Measurements from ENCODE around the gene OR10G2.
"Not testable (repeated sequence)": the region's sequence is repeated elsewhere in the genome, so short reads cannot be mapped to it uniquely, and the experiment has no call there.

The OR10G2 gene, protein sequence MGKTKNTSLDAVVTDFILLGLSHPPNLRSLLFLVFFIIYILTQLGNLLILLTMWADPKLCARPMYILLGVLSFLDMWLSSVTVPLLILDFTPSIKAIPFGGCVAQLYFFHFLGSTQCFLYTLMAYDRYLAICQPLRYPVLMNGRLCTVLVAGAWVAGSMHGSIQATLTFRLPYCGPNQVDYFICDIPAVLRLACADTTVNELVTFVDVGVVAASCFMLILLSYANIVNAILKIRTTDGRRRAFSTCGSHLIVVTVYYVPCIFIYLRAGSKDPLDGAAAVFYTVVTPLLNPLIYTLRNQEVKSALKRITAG
- 0 to 0.06 (median 0) reads per million in 18 experiments for total RNA-seq

GRCh38 chr14:21634840-21635239, at the start of gene OR10G2:
TSS of gene OR10G2 (minus strand) at chr14:21634940. CDS start at chr14:21634842, 98 bp downstream.
- no peak for DNase-seq

- no peak for DNase-seq
Observed at GRCh38 chr14:21680072-21680471, 45.3 kb upstream of the OR10G2 start.

GRCh38 chr14:21675566-21675965, 40.8 kb upstream of the OR10G2 start:
- no peak for DNase-seq

DNA sequence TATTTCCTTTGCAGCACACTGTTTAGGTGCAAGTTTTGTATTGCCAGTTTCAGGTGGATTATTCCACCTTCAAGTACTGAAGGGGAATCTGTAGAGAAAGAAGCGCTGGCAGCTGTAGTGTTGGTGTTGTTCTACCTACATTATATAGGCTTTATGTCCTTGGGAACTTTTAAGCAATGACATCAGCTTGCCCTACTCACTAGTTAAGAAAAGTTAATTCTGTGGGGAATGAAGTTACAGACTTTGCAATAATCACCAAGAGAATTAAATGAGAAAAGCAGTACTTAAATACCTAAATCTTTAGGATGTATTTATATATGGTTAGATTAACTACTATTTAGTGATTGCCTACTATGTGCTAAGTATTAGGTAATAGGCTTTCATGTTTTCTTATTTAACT, 39.0 kb upstream of the OR10G2 start, which contains the start of gene OR4E1:
Gene OR4E1 (minus strand): TSS at position 101 of the 400 bp plus-strand sequence. CDS start 2,883 bp downstream, outside the sequence.
- DNase-seq = no peak

- no peak for DNase-seq
Observed at GRCh38 chr14:21672116-21672515, 37.4 kb upstream of the OR10G2 start.

- no peak for DNase-seq
Observed at GRCh38 chr14:21671371-21671770, 36.6 kb upstream of the OR10G2 start.

- DNase-seq = no peak
Observed at GRCh38 chr14:21669284-21669683, 34.5 kb upstream of the OR10G2 start.

DNA sequence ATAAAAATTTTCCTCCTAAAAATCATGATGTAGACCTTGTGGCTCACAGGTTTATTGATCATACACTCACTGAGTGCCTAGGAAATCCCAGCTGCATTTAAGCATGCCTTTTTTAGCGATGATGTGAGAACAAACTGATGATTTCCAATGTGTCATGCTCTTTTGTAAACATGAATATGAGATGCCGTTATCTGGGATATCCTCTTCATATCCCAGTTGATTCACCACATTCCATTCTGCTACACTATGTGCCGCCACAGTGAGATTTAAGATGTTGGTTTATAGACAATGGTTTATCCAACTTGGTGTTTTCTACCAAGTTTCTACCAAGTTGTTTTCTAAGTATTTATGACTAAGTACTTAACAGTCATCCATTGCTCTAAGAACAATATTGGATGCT, 33.6 kb upstream of the OR10G2 start:
- no peak for DNase-seq

DNA sequence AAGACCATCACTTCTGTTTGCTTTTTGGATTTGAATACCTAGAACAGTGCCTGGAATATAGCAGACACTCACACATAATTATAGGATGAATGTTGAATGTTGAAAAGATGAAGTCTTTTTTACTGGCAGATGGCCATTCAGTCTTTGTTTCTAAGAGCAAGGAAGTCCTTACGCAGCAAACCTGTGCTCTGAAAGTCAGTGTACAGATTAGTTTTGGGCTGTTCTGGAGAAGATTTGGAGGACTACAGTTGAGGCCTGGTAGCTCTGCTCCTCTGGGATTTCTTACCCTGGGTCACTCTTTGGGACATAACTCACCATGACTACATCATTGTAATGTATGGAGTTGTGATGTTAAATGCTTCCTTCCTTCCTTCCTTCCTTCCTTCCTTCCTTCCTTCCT, 22.2 kb upstream of the OR10G2 start:
- DNase-seq = no peak

DNA sequence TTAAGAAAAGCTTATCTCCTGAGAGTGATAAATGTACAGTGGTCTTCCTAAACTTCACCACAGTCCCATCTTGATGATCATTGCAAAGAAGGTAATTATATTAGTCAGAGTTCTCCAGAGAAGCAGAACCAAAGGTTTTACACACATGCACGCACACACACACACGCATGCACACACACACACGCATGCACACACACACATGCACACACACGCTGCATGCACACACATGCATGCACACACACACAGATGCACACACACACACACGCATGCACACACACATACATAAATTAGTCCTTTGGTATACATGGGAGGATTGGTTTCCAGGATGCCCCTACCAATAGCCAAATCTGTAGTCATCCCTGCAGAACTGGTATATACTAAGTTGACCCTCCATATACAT, 19.5 kb upstream of the OR10G2 start:
- no peak for DNase-seq

DNA sequence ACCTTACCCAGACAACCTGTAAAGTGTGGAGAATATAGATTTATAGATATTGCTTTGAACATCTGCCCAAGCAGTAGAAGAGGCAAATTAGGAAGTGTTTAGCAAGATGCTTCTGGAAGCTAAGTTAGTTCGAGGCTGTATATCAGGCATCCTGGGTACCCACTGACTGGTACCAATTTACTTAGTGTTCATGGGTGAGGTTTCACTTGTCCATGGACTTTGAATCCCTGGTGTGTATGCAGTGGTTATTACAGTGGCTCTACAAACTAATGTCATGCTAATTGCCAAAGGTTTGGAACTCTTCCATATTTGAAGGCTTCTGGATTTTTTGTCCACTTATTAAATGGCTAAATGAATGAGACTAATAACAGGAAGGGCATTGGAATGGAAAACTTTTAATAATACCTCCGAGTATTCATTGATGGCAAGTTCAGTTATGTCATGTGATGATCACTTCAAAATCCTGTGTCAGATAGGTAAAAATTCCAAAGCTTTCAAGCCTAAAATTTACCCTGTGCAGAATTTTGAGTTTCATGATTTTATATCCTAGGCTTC, 18.7 kb upstream of the OR10G2 start, which contains the start of gene OR4E2:
Gene OR4E2 (plus strand): TSS at position 505 of the 555 bp plus-strand sequence. CDS start 11,248 bp downstream, outside the sequence.
- DNase-seq = no peak

DNA sequence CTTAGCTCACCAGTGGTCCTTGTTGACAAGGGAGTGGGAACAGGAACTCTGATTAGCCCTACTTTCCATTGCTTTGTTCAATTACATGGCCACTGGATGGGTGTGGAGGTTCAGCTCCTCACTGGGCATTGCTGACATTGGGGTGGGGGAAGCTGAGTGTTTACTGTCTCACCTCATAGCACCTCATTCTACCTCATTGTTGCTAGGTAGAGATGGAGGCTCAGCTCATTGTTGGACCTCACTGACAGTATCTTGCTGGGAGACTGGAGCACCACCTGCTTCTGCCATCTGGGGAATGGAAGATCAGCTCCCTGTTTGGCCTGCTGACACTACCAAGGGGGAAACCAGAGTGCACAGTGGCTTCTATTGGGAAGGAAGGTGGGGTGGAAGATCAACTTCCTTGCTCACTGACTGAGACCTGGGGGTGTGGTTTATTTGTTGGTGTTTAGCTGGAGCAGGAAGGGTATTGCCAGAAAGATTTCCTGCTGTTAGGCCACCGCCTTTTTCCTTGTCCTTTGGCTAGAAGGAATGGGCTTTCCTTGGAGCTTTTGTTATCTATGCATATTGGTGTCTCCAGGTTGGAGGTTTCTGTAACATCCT, 17.6 kb upstream of the OR10G2 start:
- DNase-seq = no peak

GRCh38 chr14:21647380-21647779, 12.6 kb upstream of the OR10G2 start:
- no peak for DNase-seq

DNA sequence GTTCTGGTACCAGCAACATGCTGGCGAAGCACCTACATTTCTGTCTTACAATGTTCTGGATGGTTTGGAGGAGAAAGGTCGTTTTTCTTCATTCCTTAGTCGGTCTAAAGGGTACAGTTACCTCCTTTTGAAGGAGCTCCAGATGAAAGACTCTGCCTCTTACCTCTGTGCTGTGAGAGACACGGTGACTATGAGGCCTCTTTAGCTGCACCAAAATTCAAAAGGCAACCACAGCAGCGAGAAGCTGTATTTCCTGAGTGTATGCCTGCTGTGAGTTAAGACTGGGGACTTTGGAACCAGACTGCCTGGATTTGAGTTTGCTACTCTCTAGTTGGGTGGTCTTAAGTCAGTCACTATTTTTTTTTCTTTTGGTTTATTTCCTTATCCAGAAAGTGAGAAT, 8.7 kb upstream of the OR10G2 start:
- no peak for DNase-seq

DNA sequence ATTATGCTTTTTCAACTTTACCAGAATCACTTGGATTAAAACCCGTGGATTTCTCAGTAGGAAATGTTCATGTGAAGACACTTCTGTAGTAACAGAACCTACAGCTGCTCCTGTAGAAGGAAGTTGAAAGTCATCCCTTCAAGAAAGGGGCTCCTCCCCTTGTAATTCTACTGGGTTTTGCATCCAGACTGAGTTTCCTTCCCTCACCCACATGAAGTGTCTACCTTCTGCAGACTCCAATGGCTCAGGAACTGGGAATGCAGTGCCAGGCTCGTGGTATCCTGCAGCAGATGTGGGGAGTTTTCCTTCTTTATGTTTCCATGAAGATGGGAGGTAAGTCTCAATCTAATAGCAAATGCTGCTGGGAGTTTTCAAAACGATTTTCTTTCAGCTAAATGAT, 7.9 kb upstream of the OR10G2 start:
- no peak for DNase-seq

- no peak for DNase-seq
Observed at GRCh38 chr14:21631084-21631483, 3.7 kb downstream of the OR10G2 start.

DNA sequence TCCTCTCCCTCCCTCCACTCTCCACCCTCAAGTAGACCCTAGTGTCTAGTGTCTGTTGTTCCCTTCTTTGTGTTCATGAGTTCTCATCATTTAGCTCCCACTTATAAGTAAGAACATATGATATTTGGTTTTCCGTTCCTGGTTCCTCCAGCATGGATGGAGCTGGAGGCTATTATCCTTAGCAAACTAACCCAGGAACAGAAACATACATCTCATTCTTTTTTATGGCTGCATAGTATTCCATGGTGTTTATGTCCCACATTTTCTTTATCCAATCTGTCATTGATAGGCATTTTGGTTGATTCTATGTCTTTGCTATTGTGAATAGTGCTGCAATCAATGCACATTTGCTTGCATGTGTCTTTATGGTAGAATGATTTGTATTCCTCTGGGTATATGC, 4.2 kb downstream of the OR10G2 start:
- not testable (repeated sequence) for DNase-seq

- no peak for DNase-seq
Observed at GRCh38 chr14:21626491-21627230, 8.1 kb downstream of the OR10G2 start.

- no peak for DNase-seq
Observed at GRCh38 chr14:21617614-21618013, 17.1 kb downstream of the OR10G2 start.

- DNase-seq = no peak
Observed at GRCh38 chr14:21614240-21614639, 20.5 kb downstream of the OR10G2 start.

- DNase-seq = no peak
Observed at GRCh38 chr14:21612324-21612723, 22.4 kb downstream of the OR10G2 start.

GRCh38 chr14:21602181-21602580, 32.6 kb downstream of the OR10G2 start:
- not testable (repeated sequence) for DNase-seq

DNA sequence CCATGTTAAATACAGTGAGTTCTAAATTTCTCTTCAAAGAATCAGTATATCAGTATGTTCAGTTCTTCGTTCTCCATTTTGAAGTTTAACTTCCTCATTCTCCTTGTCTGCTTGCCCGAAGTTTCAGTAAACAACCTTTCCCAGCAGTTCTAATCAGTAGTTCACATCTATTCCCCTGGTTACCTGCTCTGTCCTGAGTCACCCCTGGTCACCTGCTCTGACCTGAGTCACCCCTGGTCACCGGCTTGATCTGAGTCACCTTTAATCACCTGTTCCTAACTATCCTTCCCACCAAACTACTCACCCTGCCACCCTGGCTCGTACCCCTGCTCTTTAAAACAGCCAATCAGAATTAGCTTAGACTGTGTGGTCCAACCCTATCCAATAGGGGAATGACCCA, 45.4 kb downstream of the OR10G2 start:
- no peak for DNase-seq
